HEK293T (cell line): ENCODE measurements around the gene RANGAP1.

ENCODE experiments used
- BHLHE40 ChIP-seq: fragments of 450-650 bp; IDR thresholded peaks from 2 replicates; pipeline ENCODE4 v1.6.1; 2016; ENCODE audit warnings: mild to moderate bottlenecking, moderate library complexity, borderline replicate concordance
- CTBP1 ChIP-seq: fragments of 450-650 bp; IDR thresholded peaks from 2 replicates; pipeline ENCODE4 v1.6.1; 2016; ENCODE audit warnings: borderline replicate concordance
- ELF4 ChIP-seq: fragments of 450-650 bp; IDR thresholded peaks from 2 replicates; pipeline ENCODE4 v1.6.1; 2017; ENCODE audit warnings: antibody characterized with exemption
- FOXA1 ChIP-seq: fragments of 450-650 bp; IDR thresholded peaks from 2 replicates; pipeline ENCODE4 v1.6.1; 2016; ENCODE audit warnings: mild to moderate bottlenecking
- FOXK2 ChIP-seq: fragments of 450-650 bp; IDR thresholded peaks from 2 replicates; pipeline ENCODE4 v1.6.1; 2016; ENCODE audit warnings: mild to moderate bottlenecking
- FOXM1 ChIP-seq: fragments of 450-650 bp; IDR thresholded peaks from 2 replicates; pipeline ENCODE4 v1.6.1; 2017; ENCODE audit warnings: mild to moderate bottlenecking, borderline replicate concordance
- HDGF ChIP-seq: fragments of 450-650 bp; IDR thresholded peaks from 2 replicates; pipeline ENCODE4 v1.6.1; 2017; ENCODE audit warnings: antibody characterized with exemption, borderline replicate concordance
- L3MBTL2 ChIP-seq: fragments of 450-650 bp; conservative IDR thresholded peaks from 2 replicates; pipeline ENCODE4 v1.6.1; 2016; ENCODE audit warnings: mild to moderate bottlenecking
- NFRKB ChIP-seq: fragments of 450-650 bp; IDR thresholded peaks from 2 replicates; pipeline ENCODE4 v1.6.1; 2016; ENCODE audit warnings: mild to moderate bottlenecking, moderate library complexity
- PKNOX1 ChIP-seq: fragments of 450-650 bp; IDR thresholded peaks from 2 replicates; pipeline ENCODE4 v1.6.1; 2016
- SP1 ChIP-seq: fragments of 450-650 bp; IDR thresholded peaks from 2 replicates; pipeline ENCODE4 v1.6.1; 2017
- SUZ12 ChIP-seq: fragments of 450-650 bp; IDR thresholded peaks from 2 replicates; pipeline ENCODE4 v1.6.1; 2016; ENCODE audit warnings: mild to moderate bottlenecking
- TARDBP ChIP-seq: fragments of 450-650 bp; IDR thresholded peaks from 2 replicates; pipeline ENCODE4 v1.6.1; 2016
- ZNF384 ChIP-seq: fragments of 450-650 bp; IDR thresholded peaks from 2 replicates; pipeline ENCODE4 v1.6.1; 2016

DNA sequence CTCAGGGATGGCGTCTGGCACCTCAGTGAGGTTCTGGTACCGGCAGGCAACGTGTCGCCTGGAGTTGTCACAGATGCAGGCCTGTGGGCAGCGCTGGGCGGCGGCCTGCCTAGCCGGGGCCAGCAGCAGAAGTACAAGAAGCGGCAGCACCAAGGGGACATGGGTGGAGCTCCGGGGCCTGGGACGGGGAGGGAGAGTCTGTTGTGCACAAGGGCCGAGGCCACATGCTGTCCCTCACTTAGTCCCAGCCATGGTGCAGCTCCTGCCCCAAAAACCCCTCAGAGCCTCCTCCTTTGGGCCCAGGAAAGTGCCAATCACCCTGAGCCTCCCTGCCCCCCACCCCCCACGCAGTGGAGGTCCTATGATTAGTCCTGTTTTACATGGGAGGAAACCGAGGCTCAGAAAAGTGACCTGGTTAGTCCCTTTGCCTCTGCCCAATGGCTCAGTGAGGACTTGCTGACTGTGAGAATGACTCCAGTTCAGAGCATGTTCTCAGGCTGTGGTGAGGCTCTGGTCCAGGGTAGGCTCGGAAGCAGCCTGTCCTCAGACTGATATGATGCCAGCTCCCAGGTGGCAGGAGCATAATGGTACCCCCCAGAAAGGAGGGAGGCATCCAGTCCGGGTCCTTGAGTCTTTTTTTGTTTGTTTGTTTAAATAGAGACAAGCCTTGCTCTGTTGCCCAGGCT lies 46.4 kb downstream of the RANGAP1 start:
- TF ChIP-seq FOXM1 (no peak), BHLHE40 (no peak), FOXK2 (no peak), NFRKB (no peak), HDGF (no peak), TARDBP (no peak), SP1 (no peak), PKNOX1 (no peak), SUZ12 (no peak), FOXA1 (no peak), CTBP1 (no peak), ZNF384 (no peak), ELF4 (no peak), L3MBTL2 (no peak)
